Osteocyte (in vitro differentiated cells): ENCODE data around the gene CLMN. TPM values are rescaled to one million over a fixed set of nuclear protein-coding genes. Genes with fewer than 3 reads are reported as not detected.

Source experiments
- DNase-seq: peaks from one replicate; pipeline ENCODE4 v3.0.0; 2021; ENCODE audit warnings: mixed read lengths; ENCODE audit not compliant: unreplicated experiment; ENCODE audit errors: extremely low spot score
- H3K27ac Mint-ChIP-seq: one replicate; pipeline ENCODE4 v1.8.0; 2021; ENCODE audit warnings: mild to moderate bottlenecking, mixed read lengths; ENCODE audit not compliant: unreplicated experiment
- H3K27me3 Mint-ChIP-seq: one replicate; pipeline ENCODE4 v1.8.0; 2021; ENCODE audit warnings: mixed read lengths; ENCODE audit not compliant: unreplicated experiment
- H3K36me3 Mint-ChIP-seq: one replicate; pipeline ENCODE4 v1.8.0; 2021; ENCODE audit warnings: mixed read lengths; ENCODE audit not compliant: unreplicated experiment
- H3K4me1 Mint-ChIP-seq: one replicate; pipeline ENCODE4 v1.8.0; 2021; ENCODE audit warnings: mixed read lengths; ENCODE audit not compliant: unreplicated experiment
- H3K4me3 Mint-ChIP-seq: one replicate; pipeline ENCODE4 v1.8.0; 2021; ENCODE audit warnings: mild to moderate bottlenecking, moderate library complexity, mixed read lengths; ENCODE audit not compliant: unreplicated experiment
- H3K9me3 Mint-ChIP-seq: one replicate; pipeline ENCODE4 v1.8.0; 2021; ENCODE audit warnings: mixed read lengths; ENCODE audit not compliant: unreplicated experiment
- total RNA-seq: library from RNA; stranded (reverse); gene quantifications from 2 replicates; pipeline ENCODE4 v1.2.1, GENCODE V29; 2021
- TF ChIP-seq, protein P1 (sequence below): fragments of 200-600 bp; sonication (generic); IDR thresholded peaks from 2 replicates; pipeline ENCODE4 v1.5.0; 2021; ENCODE audit warnings: antibody characterized with exemption, mild to moderate bottlenecking, moderate library complexity

CLMN gene
- total RNA-seq, 1 donor from 2014 or later = 5.4 TPM

DNA sequence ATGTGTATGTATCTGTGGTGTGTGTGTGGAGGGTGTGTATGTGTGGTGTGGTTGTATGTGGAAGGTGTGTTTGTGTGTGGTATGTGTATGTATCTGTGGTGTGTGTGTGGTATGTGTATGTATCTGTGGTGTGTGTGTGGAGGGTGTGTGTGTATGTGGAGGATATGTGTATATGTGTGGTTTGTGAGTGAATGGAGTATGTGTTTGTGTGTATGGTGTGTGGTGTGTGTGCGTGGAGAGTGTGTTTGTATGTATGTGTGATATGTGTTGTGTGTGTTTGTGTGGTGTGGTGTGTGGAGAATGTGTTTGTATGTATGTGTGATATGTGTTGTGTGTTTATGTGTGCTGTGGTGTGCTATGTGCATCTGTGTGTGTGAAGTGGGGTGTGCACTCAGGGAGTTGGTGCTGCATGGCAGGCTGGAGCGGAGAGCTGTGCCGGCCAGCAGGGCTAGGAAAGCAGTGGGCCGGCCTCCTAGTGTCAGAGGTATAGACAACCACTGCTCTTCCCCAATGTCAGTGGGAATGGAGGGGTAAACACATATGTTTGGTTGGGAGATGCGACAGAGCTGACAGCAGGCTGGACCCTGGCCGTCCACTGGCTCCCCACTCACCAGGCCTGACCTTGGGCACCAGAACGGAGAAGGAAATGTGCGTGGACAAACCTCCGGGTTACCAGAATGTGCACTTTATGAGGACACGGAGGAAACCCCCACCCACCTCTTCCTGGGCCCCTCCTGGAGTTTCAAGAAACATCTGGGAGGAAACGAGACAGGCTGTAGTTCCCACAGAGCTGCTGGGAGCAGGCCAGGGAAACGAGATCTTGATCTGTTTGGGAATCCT, 60.7 kb downstream of the CLMN start:
- no peak overlapping the region for H3K27ac Mint-ChIP-seq
- no peaks in the 10 kb centered on the region for H3K36me3 Mint-ChIP-seq
- DNase-seq = no peak
- TF ChIP-seq, protein P1, sequence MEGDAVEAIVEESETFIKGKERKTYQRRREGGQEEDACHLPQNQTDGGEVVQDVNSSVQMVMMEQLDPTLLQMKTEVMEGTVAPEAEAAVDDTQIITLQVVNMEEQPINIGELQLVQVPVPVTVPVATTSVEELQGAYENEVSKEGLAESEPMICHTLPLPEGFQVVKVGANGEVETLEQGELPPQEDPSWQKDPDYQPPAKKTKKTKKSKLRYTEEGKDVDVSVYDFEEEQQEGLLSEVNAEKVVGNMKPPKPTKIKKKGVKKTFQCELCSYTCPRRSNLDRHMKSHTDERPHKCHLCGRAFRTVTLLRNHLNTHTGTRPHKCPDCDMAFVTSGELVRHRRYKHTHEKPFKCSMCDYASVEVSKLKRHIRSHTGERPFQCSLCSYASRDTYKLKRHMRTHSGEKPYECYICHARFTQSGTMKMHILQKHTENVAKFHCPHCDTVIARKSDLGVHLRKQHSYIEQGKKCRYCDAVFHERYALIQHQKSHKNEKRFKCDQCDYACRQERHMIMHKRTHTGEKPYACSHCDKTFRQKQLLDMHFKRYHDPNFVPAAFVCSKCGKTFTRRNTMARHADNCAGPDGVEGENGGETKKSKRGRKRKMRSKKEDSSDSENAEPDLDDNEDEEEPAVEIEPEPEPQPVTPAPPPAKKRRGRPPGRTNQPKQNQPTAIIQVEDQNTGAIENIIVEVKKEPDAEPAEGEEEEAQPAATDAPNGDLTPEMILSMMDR = no peak
- peaks cover 33% of the 10 kb centered on the region for H3K4me1 Mint-ChIP-seq
- no peaks in the 10 kb centered on the region for H3K9me3 Mint-ChIP-seq
- H3K27me3 Mint-ChIP-seq = no peaks in the 10 kb centered on the region
- no peak overlapping the region for H3K4me3 Mint-ChIP-seq

DNA sequence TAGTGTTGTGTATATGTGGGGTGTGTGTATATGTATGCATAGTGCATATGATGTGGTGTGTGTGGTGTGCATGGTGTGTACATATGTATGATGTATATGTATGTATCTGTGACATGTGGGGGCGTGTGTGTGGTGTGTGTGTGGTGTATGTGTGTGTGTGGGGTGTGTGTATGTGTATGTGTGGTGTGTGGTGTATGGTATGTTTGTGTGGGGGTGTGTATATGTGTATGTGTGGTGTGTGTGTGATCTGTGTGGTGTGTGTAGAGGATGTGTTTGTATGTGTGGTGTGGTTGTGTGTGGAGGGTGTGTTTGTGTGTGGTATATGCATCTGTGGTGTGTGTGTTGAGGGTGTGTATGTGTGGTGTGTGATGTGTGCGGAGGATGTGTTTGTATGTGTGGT, 61.6 kb downstream of the CLMN start:
- Mint-ChIP-seq H3K4me3 (no peak overlapping the region), H3K27ac (no peak overlapping the region), H3K36me3 (no peaks in the 10 kb centered on the region), H3K9me3 (no peaks in the 10 kb centered on the region), H3K27me3 (no peaks in the 10 kb centered on the region), H3K4me1 (peaks cover 33% of the 10 kb centered on the region)
- TF ChIP-seq, protein P1 = no peak
- no peak for DNase-seq

DNA sequence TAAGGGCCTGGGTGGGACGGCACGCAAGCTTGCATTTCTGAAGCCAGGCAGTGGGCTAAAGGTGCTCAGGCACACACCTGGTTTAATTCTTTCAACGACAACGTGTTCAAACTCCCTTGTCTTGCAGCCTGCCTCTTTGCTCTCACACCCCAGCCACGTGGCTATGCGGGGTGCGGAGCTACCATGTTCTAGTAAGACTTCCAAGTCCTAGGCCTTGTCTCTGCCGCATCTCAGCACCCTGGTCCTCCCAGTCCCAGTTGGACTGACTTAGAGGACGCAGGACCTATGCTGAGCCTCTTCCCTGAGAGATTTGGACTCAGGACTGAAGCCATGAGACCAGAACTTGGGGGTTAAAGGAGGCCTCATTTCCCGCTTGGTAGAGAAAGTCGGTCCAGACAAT, 62.2 kb downstream of the CLMN start:
- TF ChIP-seq, protein P1 = no peak
- H3K27me3 Mint-ChIP-seq = no peaks in the 10 kb centered on the region
- H3K36me3 Mint-ChIP-seq = no peaks in the 10 kb centered on the region
- H3K9me3 Mint-ChIP-seq = no peaks in the 10 kb centered on the region
- H3K4me1 Mint-ChIP-seq = peaks cover 33% of the 10 kb centered on the region
- H3K27ac Mint-ChIP-seq = no peak overlapping the region
- DNase-seq = no peak
- no peak overlapping the region for H3K4me3 Mint-ChIP-seq

DNA sequence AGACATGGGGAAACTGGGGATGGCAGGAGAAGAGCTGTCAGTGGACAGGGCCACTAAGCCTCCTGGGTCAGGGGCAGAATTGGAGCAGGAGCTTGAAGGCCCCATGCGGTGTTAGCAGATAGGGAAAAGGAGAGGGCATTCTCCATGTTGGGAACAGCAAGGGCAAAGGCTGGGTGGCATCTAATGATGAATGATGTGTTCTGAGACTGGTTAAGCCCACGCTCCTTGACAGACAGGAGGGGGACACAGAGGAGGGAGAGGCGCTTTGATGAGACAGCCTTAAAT, 63.0 kb downstream of the CLMN start:
- no peaks in the 10 kb centered on the region for H3K9me3 Mint-ChIP-seq
- H3K4me3 Mint-ChIP-seq = no peak overlapping the region
- DNase-seq = no peak
- no peaks in the 10 kb centered on the region for H3K27me3 Mint-ChIP-seq
- TF ChIP-seq, protein P1 = no peak
- H3K4me1 Mint-ChIP-seq = peaks cover 30% of the 10 kb centered on the region
- no peaks in the 10 kb centered on the region for H3K36me3 Mint-ChIP-seq
- no peak overlapping the region for H3K27ac Mint-ChIP-seq

DNA sequence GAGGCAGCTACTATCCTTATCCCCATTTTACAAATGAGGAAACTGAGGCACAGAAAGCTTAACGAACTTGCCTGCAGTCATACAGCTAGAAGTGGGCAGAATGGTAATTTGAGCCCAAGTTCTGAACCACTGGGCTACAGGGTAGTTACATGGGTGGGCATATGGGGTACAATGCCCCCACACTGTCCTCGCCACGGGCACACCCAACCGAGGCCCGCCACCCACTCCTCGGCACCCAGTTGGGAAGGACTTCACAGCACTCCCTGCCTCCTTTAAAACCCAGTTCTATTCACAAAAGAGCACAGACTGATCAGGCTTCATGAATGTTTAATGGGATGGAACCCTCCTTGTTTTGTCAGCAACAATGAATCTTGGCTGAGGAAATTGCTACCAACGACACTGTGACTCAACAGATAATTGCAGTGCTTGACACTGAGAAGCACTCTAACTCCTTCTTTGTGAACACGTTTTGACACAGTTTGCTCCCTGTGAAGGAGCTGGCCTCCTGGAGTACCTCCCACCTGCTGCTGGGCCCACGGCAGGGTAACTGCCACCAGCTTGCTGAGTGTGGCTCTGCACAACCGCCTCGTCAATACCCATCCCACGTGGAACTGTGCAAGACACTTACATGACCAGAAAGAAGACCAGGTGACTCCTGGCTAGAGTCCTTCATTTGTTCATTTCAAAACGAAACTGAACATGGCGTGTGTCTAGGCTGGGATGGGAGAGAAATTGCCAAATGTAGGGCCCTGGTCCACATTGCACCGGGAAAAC, 63.5 kb downstream of the CLMN start:
- no peaks in the 10 kb centered on the region for H3K9me3 Mint-ChIP-seq
- H3K4me3 Mint-ChIP-seq = no peak overlapping the region
- no peaks in the 10 kb centered on the region for H3K36me3 Mint-ChIP-seq
- DNase-seq = no peak
- TF ChIP-seq, protein P1 = no peak
- no peaks in the 10 kb centered on the region for H3K27me3 Mint-ChIP-seq
- no peak overlapping the region for H3K27ac Mint-ChIP-seq
- H3K4me1 Mint-ChIP-seq = peaks cover 25% of the 10 kb centered on the region
